Measurements from ENCODE around the gene DENND1A.

GRCh38 chr9:123411191-123411590 lies 518.7 kb downstream of the DENND1A start:
- TF ChIP-seq CTCF (IDR thresholded peaks at IDR 0.05) (no peak), POLR2AphosphoS5 (IDR thresholded peaks at IDR 0.05; ENCODE audit: low read depth, low read length) (no peak), REST (IDR thresholded peaks at IDR 0.05; ENCODE audit: insufficient read depth in 1 of 2, low read depth in 2 of 2, low read length in 1 of 2) (no peak), SIN3A (IDR thresholded peaks at IDR 0.05; ENCODE audit: borderline replicate concordance, insufficient read depth, low read depth, low read length) (no peak)
